GM23338 (cell line): ENCODE measurements around the gene JAKMIP2. TPM values are rescaled to one million over a fixed set of nuclear protein-coding genes. Genes with fewer than 3 reads are reported as not detected.
A peak's percentile ranks its signal among the peaks of the same experiment; 100 is the strongest.

ENCODE experiments used
- ATAC-seq: fragments of 200-7000 bp; cut with Tn5 transposase; 3 replicates; pipeline ENCODE4 v1.9.1; 2020
- DNase-seq: peaks from one replicate; pipeline ENCODE4 v3.0.0-alpha.2; 2015; ENCODE audit warnings: low spot score
- H2AFZ ChIP-seq: fragments of 200-600 bp; sonication (generic); 2 replicates; pipeline ENCODE4 v1.8.0; 2016; ENCODE audit warnings: antibody characterized with exemption, mild to moderate bottlenecking, moderate library complexity
- H3F3A ChIP-seq: fragments of 200-600 bp; sonication (generic); replicated peaks from 2 replicates; pipeline ENCODE4 v1.8.0; 2017; ENCODE audit warnings: antibody characterized with exemption, mixed run types, low read depth
- H3K27ac ChIP-seq: fragments of 200-600 bp; sonication (generic); 2 replicates; pipeline ENCODE4 v1.6.1; 2016; ENCODE audit warnings: low read depth
- H3K27me3 ChIP-seq: fragments of 200-600 bp; sonication (generic); 2 replicates; pipeline ENCODE4 v1.8.0; 2016; ENCODE audit warnings: mild to moderate bottlenecking, mixed run types, moderate library complexity; ENCODE audit not compliant: insufficient read depth
- H3K36me3 ChIP-seq: fragments of 200-600 bp; sonication (generic); 2 replicates; pipeline ENCODE4 v1.8.0; 2016; ENCODE audit warnings: mild to moderate bottlenecking; ENCODE audit not compliant: insufficient read depth
- H3K4me1 ChIP-seq: fragments of 200-600 bp; sonication (generic); 2 replicates; pipeline ENCODE4 v1.8.0; 2016; ENCODE audit warnings: mild to moderate bottlenecking, moderate library complexity; ENCODE audit not compliant: insufficient read depth
- H3K4me2 ChIP-seq: fragments of 200-600 bp; sonication (generic); 2 replicates; pipeline ENCODE4 v1.7.1; 2017; ENCODE audit warnings: mixed run types
- H3K4me3 ChIP-seq: fragments of 200-600 bp; sonication (generic); 2 replicates; pipeline ENCODE4 v1.6.1; 2016; ENCODE audit warnings: mixed run types
- H3K79me2 ChIP-seq: fragments of 200-600 bp; sonication (generic); replicated peaks from 2 replicates; pipeline ENCODE4 v1.8.0; 2017; ENCODE audit warnings: mild to moderate bottlenecking; ENCODE audit not compliant: insufficient read depth
- H3K9me2 ChIP-seq: fragments of 200-600 bp; sonication (generic); 2 replicates; pipeline ENCODE4 v1.8.0; 2017; ENCODE audit not compliant: insufficient read depth
- H4K20me1 ChIP-seq: fragments of 200-600 bp; sonication (generic); replicated peaks from 2 replicates; pipeline ENCODE4 v1.8.0; 2017; ENCODE audit warnings: mild to moderate bottlenecking; ENCODE audit not compliant: insufficient read depth
- H3K27ac Mint-ChIP-seq: 2 replicates; pipeline ENCODE4 v1.8.0; 2020; ENCODE audit warnings: inconsistent platforms, mild to moderate bottlenecking, moderate library complexity, mixed read lengths
- H3K27me3 Mint-ChIP-seq: 3 replicates; pipeline ENCODE4 v1.8.0; 2022; ENCODE audit warnings: low read depth, mild to moderate bottlenecking, moderate library complexity, mixed read lengths, inconsistent platforms; ENCODE audit not compliant: insufficient read depth, poor library complexity
- H3K36me3 Mint-ChIP-seq: 3 replicates; pipeline ENCODE4 v1.8.0; 2021; ENCODE audit warnings: low read depth, mild to moderate bottlenecking, inconsistent platforms, moderate library complexity, mixed read lengths
- H3K4me1 Mint-ChIP-seq: 3 replicates; pipeline ENCODE4 v1.8.0; 2020; ENCODE audit warnings: mild to moderate bottlenecking, inconsistent platforms, mixed read lengths
- H3K4me3 Mint-ChIP-seq: 3 replicates; pipeline ENCODE4 v1.8.0; 2021; ENCODE audit warnings: moderate library complexity, mild to moderate bottlenecking, inconsistent platforms, mixed read lengths
- H3K9me3 Mint-ChIP-seq: 3 replicates; pipeline ENCODE4 v1.8.0; 2020; ENCODE audit warnings: moderate library complexity, mild to moderate bottlenecking, inconsistent platforms, mixed read lengths
- CREB1 ChIP-seq: fragments of 250-450 bp; sonication (Bioruptor Pico); IDR thresholded peaks from 2 replicates; pipeline ENCODE4 v1.5.0; 2020; ENCODE audit warnings: low read depth, mild to moderate bottlenecking, moderate library complexity
- ETS1 ChIP-seq: IDR thresholded peaks from 2 replicates; pipeline ENCODE4 v1.6.1; 2016; ENCODE audit warnings: antibody characterized with exemption
- EZH2 ChIP-seq: fragments of 200-600 bp; sonication (generic); IDR thresholded peaks from one replicate; pipeline ENCODE4 v1.8.0; 2017; ENCODE audit warnings: antibody characterized with exemption, mild to moderate bottlenecking, low read depth; ENCODE audit not compliant: unreplicated experiment
- EZH2phosphoT487 ChIP-seq: fragments of 200-600 bp; sonication (generic); IDR thresholded peaks from one replicate; pipeline ENCODE4 v1.8.1; 2018; ENCODE audit warnings: antibody characterized with exemption; ENCODE audit not compliant: unreplicated experiment
- JUNB ChIP-seq: IDR thresholded peaks from one replicate; pipeline ENCODE4 v1.6.1; 2016; ENCODE audit warnings: antibody characterized with exemption; ENCODE audit not compliant: unreplicated experiment
- NANOG ChIP-seq: IDR thresholded peaks from 2 replicates; pipeline ENCODE4 v1.6.1; 2016; ENCODE audit warnings: antibody characterized with exemption, borderline replicate concordance
- POLR2AphosphoS5 ChIP-seq: IDR thresholded peaks from 2 replicates; pipeline ENCODE4 v1.6.1; 2016; ENCODE audit warnings: antibody characterized with exemption, low read depth
- STAT1 ChIP-seq: IDR thresholded peaks from one replicate; pipeline ENCODE4 v1.6.1; 2016; ENCODE audit warnings: antibody characterized with exemption; ENCODE audit not compliant: unreplicated experiment
- ZNF114 ChIP-seq: fragments of 250-450 bp; sonication (Bioruptor Pico); IDR thresholded peaks from 2 replicates; pipeline ENCODE4 v1.5.0; 2020; ENCODE audit warnings: mild to moderate bottlenecking, moderate library complexity
- ZNF331 ChIP-seq: fragments of 250-450 bp; sonication (Bioruptor Pico); IDR thresholded peaks from 2 replicates; pipeline ENCODE4 v1.5.0; 2020; ENCODE audit warnings: low read depth, mild to moderate bottlenecking, moderate library complexity
- polyA plus RNA-seq: library from polyadenylated mRNA; unstranded; fragments of >200 nt; fragmentation: Nextera tagmentation; extraction: Ambion mirVana; gene quantifications from 2 replicates; pipeline ENCODE4 v1.2.1, GENCODE V29; 2016
- total RNA-seq: library from RNA; depleted of rRNA; stranded (reverse); fragments of >200 nt; shearing (Covaris generic); gene quantifications from 2 replicates; pipeline ENCODE4 v1.2.3, GENCODE V29; 2014
- TF ChIP-seq, protein P1 (sequence below): IDR thresholded peaks from one replicate; pipeline ENCODE4 v1.6.1; 2018; ENCODE audit warnings: antibody characterized with exemption; ENCODE audit not compliant: unreplicated experiment
- TF ChIP-seq, protein P2 (sequence below): fragments of 250-450 bp; sonication (Bioruptor Pico); IDR thresholded peaks from 2 replicates; pipeline ENCODE4 v1.5.0; 2020; ENCODE audit warnings: mild to moderate bottlenecking, moderate library complexity
- TF ChIP-seq, protein P3 (sequence below), 2 experiments: fragments of 200-600 bp in 1 of 2; sonication (generic) in 1 of 2; conservative IDR thresholded peaks; 2 replicates each; pipeline versions ENCODE4 v1.5.1 to v1.6.1; 2016 to 2017; ENCODE audit warnings: antibody characterized with exemption in 2 of 2, low read depth in 2 of 2, mild to moderate bottlenecking in 2 of 2, moderate library complexity in 1 of 2

The JAKMIP2 gene
- total and polyA plus RNA-seq, 2 experiments from 2014 or later = 20.5 to 27.2 TPM

GRCh38 chr5:147809830-147810666 is 27.5 kb upstream of the JAKMIP2 start:
- Histone ChIP-seq H2AFZ (peak overlapping the region; percentile 29), H3K4me1 (peaks cover 2% of the 10 kb centered on the region; the same call in 1 of the 2 replicates), H3K27me3 (no peaks in the 10 kb centered on the region), H3K4me3 (no peak overlapping the region), H3K27ac (no peak overlapping the region), H3K9me2 (no peaks in the 10 kb centered on the region), H3F3A (no peaks in the 10 kb centered on the region), H3K79me2 (no peaks in the 10 kb centered on the region), H4K20me1 (no peaks in the 10 kb centered on the region), H3K36me3 (no peaks in the 10 kb centered on the region), H3K4me2 (no peak overlapping the region)
- no peak overlapping the region for H3K4me3 Mint-ChIP-seq
- H3K27ac Mint-ChIP-seq = no peak overlapping the region
- DNase-seq (no peak), ATAC-seq (no peak; the same call in 2 of the 3 replicates)
- H3K4me1 Mint-ChIP-seq = no peaks in the 10 kb centered on the region; the same call in 2 of the 3 replicates
- H3K36me3 Mint-ChIP-seq = no peaks in the 10 kb centered on the region
- no peak for TF ChIP-seq ZNF114 (CRISPR knock-in tag)
- no peak for TF ChIP-seq CREB1
- TF ChIP-seq, protein P1, sequence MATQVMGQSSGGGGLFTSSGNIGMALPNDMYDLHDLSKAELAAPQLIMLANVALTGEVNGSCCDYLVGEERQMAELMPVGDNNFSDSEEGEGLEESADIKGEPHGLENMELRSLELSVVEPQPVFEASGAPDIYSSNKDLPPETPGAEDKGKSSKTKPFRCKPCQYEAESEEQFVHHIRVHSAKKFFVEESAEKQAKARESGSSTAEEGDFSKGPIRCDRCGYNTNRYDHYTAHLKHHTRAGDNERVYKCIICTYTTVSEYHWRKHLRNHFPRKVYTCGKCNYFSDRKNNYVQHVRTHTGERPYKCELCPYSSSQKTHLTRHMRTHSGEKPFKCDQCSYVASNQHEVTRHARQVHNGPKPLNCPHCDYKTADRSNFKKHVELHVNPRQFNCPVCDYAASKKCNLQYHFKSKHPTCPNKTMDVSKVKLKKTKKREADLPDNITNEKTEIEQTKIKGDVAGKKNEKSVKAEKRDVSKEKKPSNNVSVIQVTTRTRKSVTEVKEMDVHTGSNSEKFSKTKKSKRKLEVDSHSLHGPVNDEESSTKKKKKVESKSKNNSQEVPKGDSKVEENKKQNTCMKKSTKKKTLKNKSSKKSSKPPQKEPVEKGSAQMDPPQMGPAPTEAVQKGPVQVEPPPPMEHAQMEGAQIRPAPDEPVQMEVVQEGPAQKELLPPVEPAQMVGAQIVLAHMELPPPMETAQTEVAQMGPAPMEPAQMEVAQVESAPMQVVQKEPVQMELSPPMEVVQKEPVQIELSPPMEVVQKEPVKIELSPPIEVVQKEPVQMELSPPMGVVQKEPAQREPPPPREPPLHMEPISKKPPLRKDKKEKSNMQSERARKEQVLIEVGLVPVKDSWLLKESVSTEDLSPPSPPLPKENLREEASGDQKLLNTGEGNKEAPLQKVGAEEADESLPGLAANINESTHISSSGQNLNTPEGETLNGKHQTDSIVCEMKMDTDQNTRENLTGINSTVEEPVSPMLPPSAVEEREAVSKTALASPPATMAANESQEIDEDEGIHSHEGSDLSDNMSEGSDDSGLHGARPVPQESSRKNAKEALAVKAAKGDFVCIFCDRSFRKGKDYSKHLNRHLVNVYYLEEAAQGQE = no peak
- TF ChIP-seq, protein P2, sequence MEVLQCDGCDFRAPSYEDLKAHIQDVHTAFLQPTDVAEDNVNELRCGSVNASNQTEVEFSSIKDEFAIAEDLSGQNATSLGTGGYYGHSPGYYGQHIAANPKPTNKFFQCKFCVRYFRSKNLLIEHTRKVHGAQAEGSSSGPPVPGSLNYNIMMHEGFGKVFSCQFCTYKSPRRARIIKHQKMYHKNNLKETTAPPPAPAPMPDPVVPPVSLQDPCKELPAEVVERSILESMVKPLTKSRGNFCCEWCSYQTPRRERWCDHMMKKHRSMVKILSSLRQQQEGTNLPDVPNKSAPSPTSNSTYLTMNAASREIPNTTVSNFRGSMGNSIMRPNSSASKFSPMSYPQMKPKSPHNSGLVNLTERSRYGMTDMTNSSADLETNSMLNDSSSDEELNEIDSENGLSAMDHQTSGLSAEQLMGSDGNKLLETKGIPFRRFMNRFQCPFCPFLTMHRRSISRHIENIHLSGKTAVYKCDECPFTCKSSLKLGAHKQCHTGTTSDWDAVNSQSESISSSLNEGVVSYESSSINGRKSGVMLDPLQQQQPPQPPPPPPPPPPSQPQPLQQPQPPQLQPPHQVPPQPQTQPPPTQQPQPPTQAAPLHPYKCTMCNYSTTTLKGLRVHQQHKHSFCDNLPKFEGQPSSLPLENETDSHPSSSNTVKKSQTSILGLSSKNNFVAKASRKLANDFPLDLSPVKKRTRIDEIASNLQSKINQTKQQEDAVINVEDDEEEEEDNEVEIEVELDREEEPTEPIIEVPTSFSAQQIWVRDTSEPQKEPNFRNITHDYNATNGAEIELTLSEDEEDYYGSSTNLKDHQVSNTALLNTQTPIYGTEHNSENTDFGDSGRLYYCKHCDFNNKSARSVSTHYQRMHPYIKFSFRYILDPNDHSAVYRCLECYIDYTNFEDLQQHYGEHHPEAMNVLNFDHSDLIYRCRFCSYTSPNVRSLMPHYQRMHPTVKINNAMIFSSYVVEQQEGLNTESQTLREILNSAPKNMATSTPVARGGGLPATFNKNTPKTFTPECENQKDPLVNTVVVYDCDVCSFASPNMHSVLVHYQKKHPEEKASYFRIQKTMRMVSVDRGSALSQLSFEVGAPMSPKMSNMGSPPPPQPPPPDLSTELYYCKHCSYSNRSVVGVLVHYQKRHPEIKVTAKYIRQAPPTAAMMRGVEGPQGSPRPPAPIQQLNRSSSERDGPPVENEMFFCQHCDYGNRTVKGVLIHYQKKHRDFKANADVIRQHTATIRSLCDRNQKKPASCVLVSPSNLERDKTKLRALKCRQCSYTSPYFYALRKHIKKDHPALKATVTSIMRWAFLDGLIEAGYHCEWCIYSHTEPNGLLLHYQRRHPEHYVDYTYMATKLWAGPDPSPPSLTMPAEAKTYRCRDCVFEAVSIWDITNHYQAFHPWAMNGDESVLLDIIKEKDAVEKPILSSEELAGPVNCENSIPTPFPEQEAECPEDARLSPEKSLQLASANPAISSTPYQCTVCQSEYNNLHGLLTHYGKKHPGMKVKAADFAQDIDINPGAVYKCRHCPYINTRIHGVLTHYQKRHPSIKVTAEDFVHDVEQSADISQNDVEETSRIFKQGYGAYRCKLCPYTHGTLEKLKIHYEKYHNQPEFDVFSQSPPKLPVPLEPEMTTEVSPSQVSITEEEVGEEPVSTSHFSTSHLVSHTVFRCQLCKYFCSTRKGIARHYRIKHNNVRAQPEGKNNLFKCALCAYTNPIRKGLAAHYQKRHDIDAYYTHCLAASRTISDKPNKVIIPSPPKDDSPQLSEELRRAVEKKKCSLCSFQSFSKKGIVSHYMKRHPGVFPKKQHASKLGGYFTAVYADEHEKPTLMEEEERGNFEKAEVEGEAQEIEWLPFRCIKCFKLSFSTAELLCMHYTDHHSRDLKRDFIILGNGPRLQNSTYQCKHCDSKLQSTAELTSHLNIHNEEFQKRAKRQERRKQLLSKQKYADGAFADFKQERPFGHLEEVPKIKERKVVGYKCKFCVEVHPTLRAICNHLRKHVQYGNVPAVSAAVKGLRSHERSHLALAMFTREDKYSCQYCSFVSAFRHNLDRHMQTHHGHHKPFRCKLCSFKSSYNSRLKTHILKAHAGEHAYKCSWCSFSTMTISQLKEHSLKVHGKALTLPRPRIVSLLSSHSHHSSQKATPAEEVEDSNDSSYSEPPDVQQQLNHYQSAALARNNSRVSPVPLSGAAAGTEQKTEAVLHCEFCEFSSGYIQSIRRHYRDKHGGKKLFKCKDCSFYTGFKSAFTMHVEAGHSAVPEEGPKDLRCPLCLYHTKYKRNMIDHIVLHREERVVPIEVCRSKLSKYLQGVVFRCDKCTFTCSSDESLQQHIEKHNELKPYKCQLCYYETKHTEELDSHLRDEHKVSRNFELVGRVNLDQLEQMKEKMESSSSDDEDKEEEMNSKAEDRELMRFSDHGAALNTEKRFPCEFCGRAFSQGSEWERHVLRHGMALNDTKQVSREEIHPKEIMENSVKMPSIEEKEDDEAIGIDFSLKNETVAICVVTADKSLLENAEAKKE = no peak
- TF ChIP-seq JUNB = no peak
- TF ChIP-seq NANOG = no peak
- no peak for TF ChIP-seq EZH2phosphoT487
- TF ChIP-seq EZH2 = no peak
- no peak for TF ChIP-seq ZNF331 (CRISPR knock-in tag)
- TF ChIP-seq STAT1 = no peak
- no peak for TF ChIP-seq ETS1
- TF ChIP-seq, protein P3, sequence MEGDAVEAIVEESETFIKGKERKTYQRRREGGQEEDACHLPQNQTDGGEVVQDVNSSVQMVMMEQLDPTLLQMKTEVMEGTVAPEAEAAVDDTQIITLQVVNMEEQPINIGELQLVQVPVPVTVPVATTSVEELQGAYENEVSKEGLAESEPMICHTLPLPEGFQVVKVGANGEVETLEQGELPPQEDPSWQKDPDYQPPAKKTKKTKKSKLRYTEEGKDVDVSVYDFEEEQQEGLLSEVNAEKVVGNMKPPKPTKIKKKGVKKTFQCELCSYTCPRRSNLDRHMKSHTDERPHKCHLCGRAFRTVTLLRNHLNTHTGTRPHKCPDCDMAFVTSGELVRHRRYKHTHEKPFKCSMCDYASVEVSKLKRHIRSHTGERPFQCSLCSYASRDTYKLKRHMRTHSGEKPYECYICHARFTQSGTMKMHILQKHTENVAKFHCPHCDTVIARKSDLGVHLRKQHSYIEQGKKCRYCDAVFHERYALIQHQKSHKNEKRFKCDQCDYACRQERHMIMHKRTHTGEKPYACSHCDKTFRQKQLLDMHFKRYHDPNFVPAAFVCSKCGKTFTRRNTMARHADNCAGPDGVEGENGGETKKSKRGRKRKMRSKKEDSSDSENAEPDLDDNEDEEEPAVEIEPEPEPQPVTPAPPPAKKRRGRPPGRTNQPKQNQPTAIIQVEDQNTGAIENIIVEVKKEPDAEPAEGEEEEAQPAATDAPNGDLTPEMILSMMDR (conservative IDR thresholded peaks at IDR 0.05; ENCODE audit: low read depth in 2 of 2) = no peak
- TF ChIP-seq POLR2AphosphoS5 = no peak
- H3K27me3 Mint-ChIP-seq = no peaks in the 10 kb centered on the region
- no peaks in the 10 kb centered on the region for H3K9me3 Mint-ChIP-seq
